ENCODE measurements around the gene LIMD2. TPM values are rescaled to one million over a fixed set of nuclear protein-coding genes. Genes with fewer than 3 reads are reported as not detected.

The LIMD2 gene
- total and polyA plus RNA-seq, 2 experiments from 2014 or later, result 98.8 to 105 TPM

- TF ChIP-seq ETS1 (IDR thresholded peaks at IDR 0.05) (no peak), ZNF114 (CRISPR knock-in tag; IDR thresholded peaks at IDR 0.05) (no peak)
Measured at GRCh38 chr17:63686138-63686685, 13.7 kb downstream of the LIMD2 start (continued).

GRCh38 chr17:63685578-63685977 lies 14.3 kb downstream of the LIMD2 start:
- Histone ChIP-seq H4K20me1 (replicated peaks; ENCODE audit: insufficient read depth) (no peaks in the 10 kb centered on the region; the same call in 1 of the 2 replicates), H2AFZ (no peak overlapping the region), H3F3A (replicated peaks; ENCODE audit: low read depth) (0 out of 2 replicates have a peak, but pooled peaks cover 3% of the 10 kb centered on the region), H3K27ac (ENCODE audit: low read depth) (no peak overlapping the region), H3K79me2 (replicated peaks; ENCODE audit: insufficient read depth) (no peaks in the 10 kb centered on the region), H3K4me1 (ENCODE audit: insufficient read depth) (peaks cover 5% of the 10 kb centered on the region; the same call in 1 of the 2 replicates), H3K4me2 (no peak overlapping the region), H3K27me3 (ENCODE audit: insufficient read depth) (no peaks in the 10 kb centered on the region), H3K9me2 (ENCODE audit: insufficient read depth) (no peaks in the 10 kb centered on the region), H3K4me3 (no peak overlapping the region), H3K36me3 (ENCODE audit: insufficient read depth) (peaks cover 4% of the 10 kb centered on the region; the same call in 1 of the 2 replicates)
- H3K4me3 Mint-ChIP-seq, result no peak overlapping the region
- H3K4me1 Mint-ChIP-seq, result peaks cover 8% of the 10 kb centered on the region; the same call in 2 of the 3 replicates
- no peaks in the 10 kb centered on the region for H3K27me3 Mint-ChIP-seq (ENCODE audit: insufficient read depth, low read depth, poor library complexity)
- H3K9me3 Mint-ChIP-seq, result no peaks in the 10 kb centered on the region
- peaks cover 10% of the 10 kb centered on the region for H3K36me3 Mint-ChIP-seq (ENCODE audit: low read depth)
- ATAC-seq (no peak), DNase-seq (ENCODE audit: low spot score) (no peak)
- no peak for TF ChIP-seq ZNF462 (CRISPR knock-in tag; IDR thresholded peaks at IDR 0.05)
- no peak for TF ChIP-seq STAT1 (IDR thresholded peaks at IDR 0.05; ENCODE audit: unreplicated experiment)
- no peak for TF ChIP-seq ZNF331 (CRISPR knock-in tag; IDR thresholded peaks at IDR 0.05; ENCODE audit: low read depth)
- no peak for TF ChIP-seq EZH2 (IDR thresholded peaks at IDR 0.05; ENCODE audit: low read depth, unreplicated experiment)
- TF ChIP-seq EZH2phosphoT487 (IDR thresholded peaks at IDR 0.05; ENCODE audit: unreplicated experiment), result no peak
- H3K27ac Mint-ChIP-seq, result no peak overlapping the region
